ENCODE measurements around the gene KCNA3. TPM values are rescaled to one million over a fixed set of nuclear protein-coding genes. Genes with fewer than 3 reads are reported as not detected.

KCNA3 gene
- total and polyA plus RNA-seq, 9 of the 15 experiments (the other 6 are each of a cell fraction or from before 2014, with no cell fraction given) = not detected

GRCh38 chr1:110648417-110648816 lies 26.3 kb downstream of the KCNA3 start (continued):
- TF ChIP-seq, protein P1, sequence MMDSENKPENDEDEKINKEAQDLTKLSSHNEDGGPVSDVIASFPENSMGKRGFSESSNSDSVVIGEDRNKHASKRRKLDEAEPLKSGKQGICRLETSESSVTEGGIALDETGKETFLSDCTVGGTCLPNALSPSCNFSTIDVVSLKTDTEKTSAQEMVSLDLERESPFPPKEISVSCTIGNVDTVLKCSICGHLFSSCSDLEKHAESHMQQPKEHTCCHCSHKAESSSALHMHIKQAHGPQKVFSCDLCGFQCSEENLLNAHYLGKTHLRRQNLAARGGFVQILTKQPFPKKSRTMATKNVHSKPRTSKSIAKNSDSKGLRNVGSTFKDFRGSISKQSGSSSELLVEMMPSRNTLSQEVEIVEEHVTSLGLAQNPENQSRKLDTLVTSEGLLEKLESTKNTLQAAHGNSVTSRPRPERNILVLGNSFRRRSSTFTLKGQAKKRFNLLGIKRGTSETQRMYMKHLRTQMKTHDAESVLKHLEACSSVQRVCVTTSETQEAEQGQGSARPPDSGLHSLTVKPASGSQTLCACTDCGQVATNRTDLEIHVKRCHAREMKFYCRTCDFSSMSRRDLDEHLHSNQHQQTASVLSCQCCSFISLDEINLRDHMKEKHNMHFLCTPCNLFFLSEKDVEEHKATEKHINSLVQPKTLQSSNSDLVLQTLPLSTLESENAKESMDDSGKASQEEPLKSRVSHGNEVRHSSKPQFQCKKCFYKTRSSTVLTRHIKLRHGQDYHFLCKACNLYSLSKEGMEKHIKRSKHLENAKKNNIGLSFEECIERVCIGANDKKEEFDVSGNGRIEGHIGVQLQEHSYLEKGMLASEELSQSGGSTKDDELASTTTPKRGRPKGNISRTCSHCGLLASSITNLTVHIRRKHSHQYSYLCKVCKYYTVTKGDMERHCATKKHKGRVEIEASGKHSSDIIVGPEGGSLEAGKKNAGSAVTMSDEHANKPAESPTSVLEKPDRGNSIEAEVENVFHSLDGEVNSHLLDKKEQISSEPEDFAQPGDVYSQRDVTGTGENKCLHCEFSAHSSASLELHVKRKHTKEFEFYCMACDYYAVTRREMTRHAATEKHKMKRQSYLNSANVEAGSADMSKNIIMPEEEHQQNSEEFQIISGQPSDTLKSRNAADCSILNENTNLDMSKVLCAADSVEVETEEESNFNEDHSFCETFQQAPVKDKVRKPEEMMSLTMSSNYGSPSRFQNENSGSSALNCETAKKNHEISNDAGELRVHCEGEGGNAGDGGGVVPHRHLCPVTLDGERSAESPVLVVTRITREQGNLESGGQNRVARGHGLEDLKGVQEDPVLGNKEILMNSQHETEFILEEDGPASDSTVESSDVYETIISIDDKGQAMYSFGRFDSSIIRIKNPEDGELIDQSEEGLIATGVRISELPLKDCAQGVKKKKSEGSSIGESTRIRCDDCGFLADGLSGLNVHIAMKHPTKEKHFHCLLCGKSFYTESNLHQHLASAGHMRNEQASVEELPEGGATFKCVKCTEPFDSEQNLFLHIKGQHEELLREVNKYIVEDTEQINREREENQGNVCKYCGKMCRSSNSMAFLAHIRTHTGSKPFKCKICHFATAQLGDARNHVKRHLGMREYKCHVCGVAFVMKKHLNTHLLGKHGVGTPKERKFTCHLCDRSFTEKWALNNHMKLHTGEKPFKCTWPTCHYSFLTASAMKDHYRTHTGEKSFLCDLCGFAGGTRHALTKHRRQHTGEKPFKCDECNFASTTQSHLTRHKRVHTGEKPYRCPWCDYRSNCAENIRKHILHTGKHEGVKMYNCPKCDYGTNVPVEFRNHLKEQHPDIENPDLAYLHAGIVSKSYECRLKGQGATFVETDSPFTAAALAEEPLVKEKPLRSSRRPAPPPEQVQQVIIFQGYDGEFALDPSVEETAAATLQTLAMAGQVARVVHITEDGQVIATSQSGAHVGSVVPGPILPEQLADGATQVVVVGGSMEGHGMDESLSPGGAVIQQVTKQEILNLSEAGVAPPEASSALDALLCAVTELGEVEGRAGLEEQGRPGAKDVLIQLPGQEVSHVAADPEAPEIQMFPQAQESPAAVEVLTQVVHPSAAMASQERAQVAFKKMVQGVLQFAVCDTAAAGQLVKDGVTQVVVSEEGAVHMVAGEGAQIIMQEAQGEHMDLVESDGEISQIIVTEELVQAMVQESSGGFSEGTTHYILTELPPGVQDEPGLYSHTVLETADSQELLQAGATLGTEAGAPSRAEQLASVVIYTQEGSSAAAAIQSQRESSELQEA (IDR thresholded peaks at IDR 0.05; ENCODE audit: low read depth) = no peak
- no peak for TF ChIP-seq CAMTA2 (CRISPR knock-in tag; conservative IDR thresholded peaks at IDR 0.05)
- TF ChIP-seq MED1 (CRISPR knock-in tag; IDR thresholded peaks at IDR 0.05; ENCODE audit: borderline replicate concordance) = no peak
- no peak for TF ChIP-seq ZNF274 (IDR thresholded peaks at IDR 0.05; ENCODE audit: borderline replicate concordance, low read depth, low read length)
- no peak for TF ChIP-seq ID3 (CRISPR knock-in tag; IDR thresholded peaks at IDR 0.05)
- TF ChIP-seq ID3 (tag; IDR thresholded peaks at IDR 0.05) = no peak
- no peak for TF ChIP-seq XRCC3 (IDR thresholded peaks at IDR 0.05)
- no peak for TF ChIP-seq MEF2A (IDR thresholded peaks at IDR 0.05; ENCODE audit: control insufficient read depth, low read depth, low read length)
- TF ChIP-seq ZNF253 (CRISPR knock-in tag; conservative IDR thresholded peaks at IDR 0.05) = no peak
- TF ChIP-seq, protein P2, sequence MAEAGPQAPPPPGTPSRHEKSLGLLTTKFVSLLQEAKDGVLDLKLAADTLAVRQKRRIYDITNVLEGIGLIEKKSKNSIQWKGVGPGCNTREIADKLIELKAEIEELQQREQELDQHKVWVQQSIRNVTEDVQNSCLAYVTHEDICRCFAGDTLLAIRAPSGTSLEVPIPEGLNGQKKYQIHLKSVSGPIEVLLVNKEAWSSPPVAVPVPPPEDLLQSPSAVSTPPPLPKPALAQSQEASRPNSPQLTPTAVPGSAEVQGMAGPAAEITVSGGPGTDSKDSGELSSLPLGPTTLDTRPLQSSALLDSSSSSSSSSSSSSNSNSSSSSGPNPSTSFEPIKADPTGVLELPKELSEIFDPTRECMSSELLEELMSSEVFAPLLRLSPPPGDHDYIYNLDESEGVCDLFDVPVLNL (CRISPR knock-in tag; IDR thresholded peaks at IDR 0.05; ENCODE audit: low read depth) = no peak
- no peak for TF ChIP-seq BCOR (IDR thresholded peaks at IDR 0.05)
